Gastrocnemius medialis (tissue), 4 donors: Measurements from ENCODE around the gene KCNQ2. TPM values are rescaled to one million over a fixed set of nuclear protein-coding genes. Genes with fewer than 3 reads are reported as not detected.

ENCODE experiments used
- ATAC-seq, 2 donors: fragments of 150-250 bp; one replicate each; pipeline ENCODE4 v1.9.1; 2016
- DNase-seq, 2 donors: peaks; one replicate each; pipeline ENCODE4 v3.0.0-alpha.2; 2019
- H3K27ac ChIP-seq, 4 donors: fragments of 200-600 bp; sonication (generic); 1 replicate in 1 of 4; 2 replicates in 3 of 4; pipeline ENCODE4 v1.5.1; 2016 to 2018; ENCODE audit warnings: mild to moderate bottlenecking in 2 of 4, moderate library complexity in 1 of 4
- H3K27me3 ChIP-seq, 3 donors: fragments of 200-600 bp; sonication (generic) in 2 of 3; 1 replicate in 1 of 3; 2 replicates in 2 of 3; pipeline versions ENCODE4 v1.5.1 to v1.6.0; 2016 to 2019; ENCODE audit warnings: mild to moderate bottlenecking in 1 of 3, moderate library complexity in 1 of 3
- H3K36me3 ChIP-seq, 2 donors: fragments of 200-600 bp; sonication (generic) in 1 of 2; one replicate each; pipeline ENCODE4 v1.5.1; 2017 to 2018
- H3K4me1 ChIP-seq, 2 donors: fragments of 200-600 bp; sonication (generic) in 1 of 2; one replicate each; pipeline ENCODE4 v1.5.1; 2016 to 2017; ENCODE audit warnings: mild to moderate bottlenecking in 2 of 2
- H3K4me3 ChIP-seq, 4 donors: fragments of 200-600 bp; sonication (generic) in 3 of 4; 1 replicate in 1 of 4; 2 replicates in 3 of 4; pipeline ENCODE4 v1.5.1; 2016 to 2019; ENCODE audit warnings: mild to moderate bottlenecking in 2 of 4
- H3K9me3 ChIP-seq, 3 donors: fragments of 200-600 bp; sonication (generic) in 2 of 3; 1 replicate in 1 of 3; 2 replicates in 2 of 3; pipeline ENCODE4 v1.5.1; 2016 to 2019
- POLR2A ChIP-seq, 2 donors: fragments of 450-650 bp; IDR thresholded peaks; one replicate each; pipeline ENCODE4 v1.6.1; 2017; ENCODE audit warnings: antibody characterized with exemption in 2 of 2, mild to moderate bottlenecking in 2 of 2, moderate library complexity in 2 of 2
- in situ Hi-C, 4 donors: fragments of 200-750 bp; cut with MboI; loops; one replicate each; pipeline versions ENCODE4 v1.15.0 to v1.8.0; 2017; ENCODE audit warnings: low sequenced_read_pairs in 4 of 4
- intact Hi-C: fragments of 100-400 bp; cut with DNase I; formaldehyde crosslinking; loops from one replicate; pipeline ENCODE4 v1.15.1; 2023; ENCODE audit warnings: low total_unique reads
- total RNA-seq, 4 donors: library from RNA; depleted of rRNA; stranded (reverse); fragments of >200 nt; gene quantifications; one replicate each; pipeline versions ENCODE4 v1.1.0 to v1.2.3, GENCODE V29; 2016
- TF ChIP-seq, protein P1 (sequence below), 5 experiments: fragments of 450-650 bp in 3 of 5; fragments of 200-600 bp in 2 of 5; sonication (generic) in 2 of 5; IDR thresholded peaks in 4 of 5; conservative IDR thresholded peaks in 1 of 5; 1 replicate in 4 of 5; 2 replicates in 1 of 5; pipeline ENCODE4 v1.5.1; 2016 to 2019; ENCODE audit warnings: antibody characterized with exemption in 5 of 5, mild to moderate bottlenecking in 3 of 5, moderate library complexity in 3 of 5

The KCNQ2 gene
- total RNA-seq, 4 donors from 2014 or later: not detected

DNA sequence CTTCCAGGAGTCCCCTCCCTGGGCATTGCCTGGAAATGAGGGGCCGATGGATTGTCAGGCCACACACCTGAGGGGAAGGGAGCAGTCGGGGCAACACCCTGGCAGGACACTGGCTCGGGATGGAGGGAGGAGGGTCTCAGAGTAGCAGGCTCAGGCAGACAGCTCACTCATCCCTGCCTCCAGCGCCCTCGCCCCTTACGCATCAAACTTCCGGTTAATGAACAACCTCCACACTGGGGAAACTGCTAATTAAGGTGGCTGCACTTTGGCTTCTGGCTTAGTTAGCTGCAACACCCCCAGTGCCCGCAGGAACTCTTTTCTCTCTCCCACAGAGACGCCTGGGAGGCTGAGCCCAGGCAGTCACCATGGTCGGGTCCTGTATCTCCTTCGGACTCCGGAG is 98.0 kb downstream of the KCNQ2 start:
- DNase-seq: no peak
- ATAC-seq: no peak
- TF ChIP-seq POLR2A (IDR thresholded peaks at IDR 0.05): no peak
- intact Hi-C loops (no loop called here), in situ Hi-C loops (no loop called here)
- peaks cover 28 to 31% (median 31%) of the 10 kb centered on the region in 3 donors for H3K27me3 ChIP-seq
- no peak overlapping the region for H3K27ac ChIP-seq
- H3K36me3 ChIP-seq: no peaks in the 10 kb centered on the region
- H3K9me3 ChIP-seq: no peaks in the 10 kb centered on the region
- no peak overlapping the region for H3K4me3 ChIP-seq
- H3K4me1 ChIP-seq: peaks cover 0 to 4% of the 10 kb centered on the region in 2 donors

GRCh38 chr20:63373996-63374395 is 98.5 kb downstream of the KCNQ2 start:
- Histone ChIP-seq H3K4me1 (peaks cover 0 to 4% of the 10 kb centered on the region in 2 donors), H3K27ac (no peak overlapping the region), H3K27me3 (peaks cover 26 to 31% (median 27%) of the 10 kb centered on the region in 3 donors), H3K36me3 (no peaks in the 10 kb centered on the region), H3K4me3 (no peak overlapping the region), H3K9me3 (no peaks in the 10 kb centered on the region)
- intact Hi-C loops: no loop called here
- in situ Hi-C loops: no loop called here
- no peak for ATAC-seq
- no peak for TF ChIP-seq POLR2A (IDR thresholded peaks at IDR 0.05)
- TF ChIP-seq, protein P1, sequence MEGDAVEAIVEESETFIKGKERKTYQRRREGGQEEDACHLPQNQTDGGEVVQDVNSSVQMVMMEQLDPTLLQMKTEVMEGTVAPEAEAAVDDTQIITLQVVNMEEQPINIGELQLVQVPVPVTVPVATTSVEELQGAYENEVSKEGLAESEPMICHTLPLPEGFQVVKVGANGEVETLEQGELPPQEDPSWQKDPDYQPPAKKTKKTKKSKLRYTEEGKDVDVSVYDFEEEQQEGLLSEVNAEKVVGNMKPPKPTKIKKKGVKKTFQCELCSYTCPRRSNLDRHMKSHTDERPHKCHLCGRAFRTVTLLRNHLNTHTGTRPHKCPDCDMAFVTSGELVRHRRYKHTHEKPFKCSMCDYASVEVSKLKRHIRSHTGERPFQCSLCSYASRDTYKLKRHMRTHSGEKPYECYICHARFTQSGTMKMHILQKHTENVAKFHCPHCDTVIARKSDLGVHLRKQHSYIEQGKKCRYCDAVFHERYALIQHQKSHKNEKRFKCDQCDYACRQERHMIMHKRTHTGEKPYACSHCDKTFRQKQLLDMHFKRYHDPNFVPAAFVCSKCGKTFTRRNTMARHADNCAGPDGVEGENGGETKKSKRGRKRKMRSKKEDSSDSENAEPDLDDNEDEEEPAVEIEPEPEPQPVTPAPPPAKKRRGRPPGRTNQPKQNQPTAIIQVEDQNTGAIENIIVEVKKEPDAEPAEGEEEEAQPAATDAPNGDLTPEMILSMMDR (IDR thresholded peaks at IDR 0.05 in 4 of 5, conservative IDR thresholded peaks at IDR 0.05 in 1 of 5): no peak
- no peak for DNase-seq

DNA sequence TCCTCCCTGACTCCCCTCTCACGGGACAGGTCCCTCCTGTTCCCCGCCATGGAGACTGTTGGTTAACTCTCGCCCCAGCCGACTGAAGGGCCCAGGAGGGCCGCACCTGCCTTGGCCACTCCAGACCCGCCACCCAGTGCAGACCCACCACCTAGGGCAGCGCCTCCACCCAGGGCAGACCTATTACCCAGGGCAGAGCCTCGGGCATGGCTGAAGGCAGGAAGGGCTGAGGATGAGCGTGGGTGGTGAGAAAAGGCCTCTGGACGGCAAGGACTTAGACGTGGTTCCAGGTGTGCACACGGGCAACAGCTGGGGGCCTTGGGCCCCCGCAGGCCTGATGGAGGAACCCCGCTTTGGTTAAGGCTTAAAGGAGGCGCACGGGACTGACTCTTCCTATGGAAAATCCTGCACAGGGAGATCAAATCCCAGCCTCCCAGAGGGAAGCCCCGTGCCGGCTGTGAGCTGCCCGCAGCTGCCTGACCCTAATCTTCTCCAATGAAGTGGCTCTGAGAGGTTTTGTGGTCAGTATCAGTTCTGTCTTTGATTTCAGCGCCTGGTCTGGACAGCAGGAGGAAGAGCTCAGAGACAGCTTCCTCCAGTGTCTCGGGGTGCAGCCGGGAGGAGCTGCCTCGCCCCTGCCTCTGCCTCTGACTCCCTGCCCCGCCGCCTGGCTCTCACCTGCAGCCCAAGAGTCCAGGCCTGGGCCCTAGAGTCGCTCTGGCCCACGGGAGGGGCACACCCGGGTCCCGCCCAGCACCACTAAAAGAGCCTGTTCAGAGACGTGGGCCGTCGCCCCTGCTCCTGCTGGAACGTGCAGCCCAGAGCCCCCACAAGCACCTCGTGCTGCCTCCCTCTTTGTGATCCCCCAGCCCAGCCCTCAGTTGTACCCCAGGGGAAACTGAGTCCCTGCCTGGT is 99.2 kb downstream of the KCNQ2 start:
- in situ Hi-C loops: no loop called here
- intact Hi-C loops: no loop called here
- H3K4me3 ChIP-seq: no peak overlapping the region
- H3K27me3 ChIP-seq: peaks cover 21 to 31% (median 24%) of the 10 kb centered on the region in 3 donors
- DNase-seq: no peak
- no peak overlapping the region for H3K27ac ChIP-seq
- peaks cover 0 to 4% of the 10 kb centered on the region in 2 donors for H3K4me1 ChIP-seq
- TF ChIP-seq, protein P1 (IDR thresholded peaks at IDR 0.05 in 4 of 5, conservative IDR thresholded peaks at IDR 0.05 in 1 of 5): no peak
- no peak for TF ChIP-seq POLR2A (IDR thresholded peaks at IDR 0.05)
- H3K36me3 ChIP-seq: no peaks in the 10 kb centered on the region
- no peak for ATAC-seq
- H3K9me3 ChIP-seq: no peaks in the 10 kb centered on the region

DNA sequence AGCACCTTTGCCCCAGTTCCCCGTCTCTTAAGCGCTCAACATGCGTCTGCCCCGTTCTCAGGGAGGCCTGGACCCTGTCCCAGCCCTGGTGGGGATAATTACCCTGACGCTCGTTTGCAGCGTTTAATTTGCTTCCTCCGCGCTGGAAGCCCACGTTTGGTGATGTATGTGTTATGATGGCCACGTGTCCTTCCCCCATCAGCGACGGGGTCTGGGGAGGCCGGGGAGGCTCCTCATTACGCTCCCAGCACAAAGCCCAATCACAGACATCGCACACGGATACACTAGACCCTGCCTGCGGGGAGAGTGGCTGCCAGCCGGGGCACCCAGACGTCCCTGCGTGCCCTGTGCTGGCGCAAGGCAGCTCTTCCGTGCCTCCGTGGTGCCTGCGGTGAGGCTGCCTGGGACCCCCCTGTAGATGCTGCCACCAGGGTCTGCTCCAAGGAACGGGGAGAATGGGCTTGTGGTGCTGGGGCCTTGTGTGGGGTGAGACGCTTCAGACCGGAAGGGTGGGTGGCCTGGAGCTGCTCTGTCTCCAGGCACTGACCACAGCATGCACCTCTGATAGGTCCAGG is 101.1 kb downstream of the KCNQ2 start:
- in situ Hi-C loops: no loop called here
- TF ChIP-seq, protein P1 (IDR thresholded peaks at IDR 0.05 in 4 of 5, conservative IDR thresholded peaks at IDR 0.05 in 1 of 5): no peak
- TF ChIP-seq POLR2A (IDR thresholded peaks at IDR 0.05): no peak

GRCh38 chr20:63370618-63371187 is 101.8 kb downstream of the KCNQ2 start:
- no peak overlapping the region for H3K4me3 ChIP-seq
- in situ Hi-C loops (no loop called here), intact Hi-C loops (no loop called here)
- no peak for DNase-seq
- no peak overlapping the region for H3K27ac ChIP-seq
- no peak for TF ChIP-seq POLR2A (IDR thresholded peaks at IDR 0.05)
- TF ChIP-seq, protein P1 (IDR thresholded peaks at IDR 0.05 in 4 of 5, conservative IDR thresholded peaks at IDR 0.05 in 1 of 5): no peak
- peaks cover 0 to 4% of the 10 kb centered on the region in 2 donors for H3K4me1 ChIP-seq
- H3K9me3 ChIP-seq: no peaks in the 10 kb centered on the region
- ATAC-seq: no peak
- peaks cover 5 to 14% (median 7%) of the 10 kb centered on the region in 3 donors for H3K27me3 ChIP-seq
- no peaks in the 10 kb centered on the region for H3K36me3 ChIP-seq

More for the DNA sequence above, 101.1 kb downstream of the KCNQ2 start:
- no peak for DNase-seq
- peaks cover 0 to 4% of the 10 kb centered on the region in 2 donors for H3K4me1 ChIP-seq
- H3K4me3 ChIP-seq: no peak overlapping the region
- intact Hi-C loops: no loop called here
- H3K36me3 ChIP-seq: no peaks in the 10 kb centered on the region
- peaks cover 9 to 17% (median 9%) of the 10 kb centered on the region in 3 donors for H3K27me3 ChIP-seq
- H3K27ac ChIP-seq: no peak overlapping the region
- no peaks in the 10 kb centered on the region for H3K9me3 ChIP-seq
- no peak for ATAC-seq
